ENCODE results near the gene DPM3.
A peak's percentile ranks its signal among the peaks of the same experiment; 100 is the strongest.
"Not testable (repeated sequence)": the region's sequence is repeated elsewhere in the genome, so short reads cannot be mapped to it uniquely, and the experiment has no call there.

Gene DPM3

DNA sequence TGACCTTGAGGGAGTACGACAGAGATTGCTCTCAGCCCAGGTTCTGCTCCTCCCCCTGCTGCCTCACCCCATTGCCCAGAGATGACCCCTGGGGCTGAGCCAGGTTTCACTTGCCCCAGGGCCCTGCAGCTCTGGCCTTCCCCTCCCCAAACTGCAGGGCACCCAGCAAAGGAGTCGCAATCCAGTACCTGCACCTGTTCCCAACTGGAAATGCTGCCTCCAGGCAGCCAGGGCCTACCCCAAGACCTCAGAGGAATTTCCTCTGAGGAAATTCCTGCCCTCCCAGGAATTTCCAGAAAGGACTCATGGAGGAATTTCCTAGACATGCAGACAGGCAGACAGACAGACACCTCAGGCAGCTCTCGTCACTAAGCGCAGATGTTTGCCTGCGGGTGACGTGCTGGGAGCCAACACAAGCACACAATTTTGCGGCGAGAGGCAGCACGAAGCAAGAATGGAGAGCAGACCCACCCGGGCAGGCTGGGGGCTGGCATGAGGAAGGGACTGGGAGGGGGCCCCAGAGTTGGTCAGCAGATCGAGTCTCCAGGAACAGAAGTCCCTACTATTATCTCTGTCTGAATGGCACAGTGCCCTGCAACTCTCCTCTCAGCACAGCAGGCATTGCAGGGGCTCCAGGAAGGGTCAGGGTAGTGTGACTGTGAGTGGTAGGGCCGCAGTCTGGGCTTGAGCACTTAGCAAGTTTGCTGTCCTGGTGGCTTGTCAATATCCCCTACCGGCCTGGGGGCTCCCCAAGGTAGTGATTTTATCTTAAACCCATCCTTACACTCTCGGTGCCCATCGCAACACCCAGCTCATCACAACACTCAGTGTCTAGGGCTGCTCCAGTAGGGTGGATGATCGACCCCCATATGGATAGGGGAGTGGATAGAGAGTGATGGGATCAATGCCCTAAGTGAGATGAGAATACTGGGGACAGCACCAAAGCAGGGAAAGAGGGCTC is 15.5 kb downstream of the DPM3 start:
- H3K27me3 Mint-ChIP-seq, result peaks cover 31% of the 10 kb centered on the region
- no peak overlapping the region for H3K27ac Mint-ChIP-seq (ENCODE audit: low read depth)
- no peaks in the 10 kb centered on the region for H3K9me3 Mint-ChIP-seq
- ATAC-seq (replicated peaks; ENCODE audit: extremely low read depth, poor library complexity, severe bottlenecking) (no peak), DNase-seq (ENCODE audit: low spot score in 2 of 2) (no peak)
- H3K36me3 Mint-ChIP-seq (ENCODE audit: insufficient read depth), result no peaks in the 10 kb centered on the region
- no peak overlapping the region for H3K4me3 Mint-ChIP-seq
- H3K4me1 Mint-ChIP-seq, result peaks cover 24% of the 10 kb centered on the region

GRCh38 chr1:155123801-155124200 is 16.5 kb downstream of the DPM3 start:
- no peaks in the 10 kb centered on the region for H3K9me3 Mint-ChIP-seq
- peaks cover 20% of the 10 kb centered on the region for H3K4me1 Mint-ChIP-seq
- H3K27me3 Mint-ChIP-seq, result peaks cover 22% of the 10 kb centered on the region
- no peak overlapping the region for H3K4me3 Mint-ChIP-seq
- no peaks in the 10 kb centered on the region for H3K36me3 Mint-ChIP-seq (ENCODE audit: insufficient read depth)
- DNase-seq (ENCODE audit: low spot score in 2 of 2) (no peak), ATAC-seq (replicated peaks; ENCODE audit: extremely low read depth, poor library complexity, severe bottlenecking) (no peak)
- H3K27ac Mint-ChIP-seq (ENCODE audit: low read depth), result no peak overlapping the region

- Mint-ChIP-seq H3K36me3 (ENCODE audit: insufficient read depth) (no peaks in the 10 kb centered on the region), H3K4me1 (peaks cover 9% of the 10 kb centered on the region), H3K27me3 (peaks cover 19% of the 10 kb centered on the region), H3K27ac (ENCODE audit: low read depth) (no peak overlapping the region), H3K9me3 (no peaks in the 10 kb centered on the region), H3K4me3 (no peak overlapping the region)
- no peak for ATAC-seq (replicated peaks; ENCODE audit: extremely low read depth, poor library complexity, severe bottlenecking)
- DNase-seq (ENCODE audit: low spot score in 2 of 2), result no peak
Measured at GRCh38 chr1:155122308-155122707, 18.0 kb downstream of the DPM3 start.

DNA sequence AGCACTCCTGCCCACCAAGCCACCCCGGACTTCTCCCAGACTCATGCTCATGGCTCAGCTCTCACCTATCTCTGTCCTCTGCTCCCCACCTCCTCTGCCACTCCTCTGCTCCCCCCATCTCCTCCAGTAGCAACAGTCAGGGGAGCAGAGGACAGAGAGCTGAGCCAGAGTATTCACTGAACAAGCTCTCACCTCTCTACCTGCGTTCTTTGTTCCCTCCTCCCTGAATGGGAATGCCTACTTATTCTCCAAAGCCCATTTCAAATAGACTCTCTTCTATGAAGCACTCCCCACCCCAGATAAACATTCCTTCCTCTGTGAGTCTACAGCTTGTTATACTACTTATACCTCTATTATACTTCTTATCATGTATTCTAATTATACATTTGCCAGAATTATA is 19.1 kb downstream of the DPM3 start:
- Mint-ChIP-seq H3K9me3 (no peaks in the 10 kb centered on the region), H3K36me3 (ENCODE audit: insufficient read depth) (no peaks in the 10 kb centered on the region), H3K4me1 (no peaks in the 10 kb centered on the region), H3K27ac (ENCODE audit: low read depth) (no peak overlapping the region), H3K4me3 (no peak overlapping the region), H3K27me3 (peaks cover 19% of the 10 kb centered on the region)
- DNase-seq (ENCODE audit: low spot score in 2 of 2) (no peak), ATAC-seq (replicated peaks; ENCODE audit: extremely low read depth, poor library complexity, severe bottlenecking) (no peak)

- ATAC-seq (replicated peaks; ENCODE audit: extremely low read depth, poor library complexity, severe bottlenecking), result no peak
- H3K27ac Mint-ChIP-seq (ENCODE audit: low read depth), result peak overlapping the region; percentile 17
- H3K36me3 Mint-ChIP-seq (ENCODE audit: insufficient read depth), result peaks cover under 1% of the 10 kb centered on the region
- H3K4me3 Mint-ChIP-seq, result no peak overlapping the region
- DNase-seq (ENCODE audit: low spot score in 2 of 2), result no peak
- H3K27me3 Mint-ChIP-seq, result peaks cover 23% of the 10 kb centered on the region
- no peaks in the 10 kb centered on the region for H3K4me1 Mint-ChIP-seq
- H3K9me3 Mint-ChIP-seq, result no peaks in the 10 kb centered on the region
Measured at GRCh38 chr1:155120253-155120652, 20.1 kb downstream of the DPM3 start.

DNA sequence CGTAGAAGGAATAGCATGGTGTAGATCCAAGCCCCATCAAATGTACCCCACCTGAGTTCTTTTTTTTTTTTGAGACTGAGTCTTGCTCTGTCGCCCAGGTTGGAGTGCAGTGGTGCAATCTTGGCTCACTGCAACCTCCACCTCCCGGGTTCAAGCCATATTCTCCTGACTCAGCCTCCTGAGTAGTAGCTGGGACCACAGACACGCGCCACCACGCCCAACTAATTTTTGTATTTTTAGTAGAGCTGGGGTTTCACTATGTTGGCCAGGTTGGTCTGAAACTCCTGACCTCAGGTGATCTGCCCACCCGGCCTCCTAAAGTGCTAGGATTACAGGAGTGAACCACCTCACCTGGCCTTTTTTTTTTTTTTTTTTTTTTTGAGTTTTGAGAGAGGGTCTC is 22.2 kb downstream of the DPM3 start:
- peaks cover 23% of the 10 kb centered on the region for H3K27me3 Mint-ChIP-seq
- H3K36me3 Mint-ChIP-seq (ENCODE audit: insufficient read depth); H3K9me3 Mint-ChIP-seq: not testable (repeated sequence)

DNA sequence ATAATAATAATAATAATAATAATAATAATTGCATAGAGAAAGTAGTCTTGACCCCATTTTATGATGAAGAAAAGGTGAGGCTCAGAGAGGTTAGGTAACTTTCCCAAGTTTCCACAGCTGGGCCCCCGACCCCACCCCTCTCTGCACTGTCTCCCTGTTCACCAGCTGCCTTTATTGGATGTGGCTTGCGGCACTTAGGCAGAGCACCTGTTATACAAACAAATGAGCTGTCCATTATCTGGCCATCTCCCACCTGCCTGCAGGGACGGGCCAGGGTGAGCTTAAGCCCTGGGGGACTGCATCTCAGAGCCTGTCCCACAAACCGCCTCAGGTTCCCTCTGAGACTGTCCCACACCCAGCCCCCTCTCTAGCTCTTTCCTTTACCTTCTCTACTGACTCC is 22.7 kb downstream of the DPM3 start:
- no peak overlapping the region for H3K27ac Mint-ChIP-seq (ENCODE audit: low read depth)
- peaks cover 23% of the 10 kb centered on the region for H3K27me3 Mint-ChIP-seq
- H3K4me1 Mint-ChIP-seq, result no peaks in the 10 kb centered on the region
- ATAC-seq (replicated peaks; ENCODE audit: extremely low read depth, poor library complexity, severe bottlenecking) (no peak), DNase-seq (ENCODE audit: low spot score in 2 of 2) (no peak)
- H3K36me3 Mint-ChIP-seq (ENCODE audit: insufficient read depth), result peaks cover 2% of the 10 kb centered on the region
- H3K9me3 Mint-ChIP-seq, result no peaks in the 10 kb centered on the region
- H3K4me3 Mint-ChIP-seq, result no peak overlapping the region

More for the DNA sequence above, 22.2 kb downstream of the DPM3 start:
- H3K4me1 Mint-ChIP-seq; H3K4me3 Mint-ChIP-seq; ATAC-seq (replicated peaks; ENCODE audit: extremely low read depth, poor library complexity, severe bottlenecking); DNase-seq (ENCODE audit: low spot score in 2 of 2); H3K27ac Mint-ChIP-seq (ENCODE audit: low read depth): not testable (repeated sequence)

GRCh38 chr1:155116113-155116764 is 24.1 kb downstream of the DPM3 start:
- peaks cover 2% of the 10 kb centered on the region for H3K36me3 Mint-ChIP-seq (ENCODE audit: insufficient read depth)

GRCh38 chr1:155113450-155113980 is 26.8 kb downstream of the DPM3 start:
- peaks cover 2% of the 10 kb centered on the region for H3K36me3 Mint-ChIP-seq (ENCODE audit: insufficient read depth)
- H3K4me1 Mint-ChIP-seq, result no peaks in the 10 kb centered on the region
- H3K4me3 Mint-ChIP-seq, result no peak overlapping the region
- H3K9me3 Mint-ChIP-seq, result no peaks in the 10 kb centered on the region
- H3K27ac Mint-ChIP-seq (ENCODE audit: low read depth), result no peak overlapping the region
- peaks cover 31% of the 10 kb centered on the region for H3K27me3 Mint-ChIP-seq
- ATAC-seq (replicated peaks; ENCODE audit: extremely low read depth, poor library complexity, severe bottlenecking) (no peak), DNase-seq (ENCODE audit: low spot score in 2 of 2) (no peak)

More at GRCh38 chr1:155116113-155116764, 24.1 kb downstream of the DPM3 start:
- Mint-ChIP-seq H3K9me3 (no peaks in the 10 kb centered on the region), H3K4me3 (no peak overlapping the region), H3K27me3 (peaks cover 31% of the 10 kb centered on the region), H3K27ac (ENCODE audit: low read depth) (no peak overlapping the region), H3K4me1 (no peaks in the 10 kb centered on the region)
- DNase-seq (ENCODE audit: low spot score in 2 of 2), result no peak
- ATAC-seq (replicated peaks; ENCODE audit: extremely low read depth, poor library complexity, severe bottlenecking), result no peak

GRCh38 chr1:155110826-155111225 is 29.5 kb downstream of the DPM3 start:
- no peak for ATAC-seq (replicated peaks; ENCODE audit: extremely low read depth, poor library complexity, severe bottlenecking)
- H3K9me3 Mint-ChIP-seq, result no peaks in the 10 kb centered on the region
- H3K4me1 Mint-ChIP-seq, result no peaks in the 10 kb centered on the region
- H3K4me3 Mint-ChIP-seq, result no peak overlapping the region
- peaks cover 2% of the 10 kb centered on the region for H3K36me3 Mint-ChIP-seq (ENCODE audit: insufficient read depth)
- H3K27ac Mint-ChIP-seq (ENCODE audit: low read depth), result no peak overlapping the region
- H3K27me3 Mint-ChIP-seq, result peaks cover 8% of the 10 kb centered on the region
- no peak for DNase-seq (ENCODE audit: low spot score in 2 of 2)

- no peak overlapping the region for H3K27ac Mint-ChIP-seq (ENCODE audit: low read depth)
- H3K4me1 Mint-ChIP-seq, result no peaks in the 10 kb centered on the region
- no peak for DNase-seq (ENCODE audit: low spot score in 2 of 2)
- H3K4me3 Mint-ChIP-seq, result no peak overlapping the region
- no peak for ATAC-seq (replicated peaks; ENCODE audit: extremely low read depth, poor library complexity, severe bottlenecking)
- peaks cover 9% of the 10 kb centered on the region for H3K27me3 Mint-ChIP-seq
- no peaks in the 10 kb centered on the region for H3K9me3 Mint-ChIP-seq
- H3K36me3 Mint-ChIP-seq (ENCODE audit: insufficient read depth), result peaks cover 2% of the 10 kb centered on the region
Measured at GRCh38 chr1:155110381-155110780, 29.9 kb downstream of the DPM3 start.

GRCh38 chr1:155108296-155108695 is 32.0 kb downstream of the DPM3 start:
- DNase-seq (ENCODE audit: low spot score in 2 of 2) (no peak), ATAC-seq (replicated peaks; ENCODE audit: extremely low read depth, poor library complexity, severe bottlenecking) (no peak)
- Mint-ChIP-seq H3K27me3 (peaks cover 18% of the 10 kb centered on the region), H3K4me3 (no peak overlapping the region), H3K27ac (ENCODE audit: low read depth) (no peak overlapping the region), H3K9me3 (no peaks in the 10 kb centered on the region), H3K4me1 (no peaks in the 10 kb centered on the region), H3K36me3 (ENCODE audit: insufficient read depth) (no peaks in the 10 kb centered on the region)

Data from central memory CD8-positive, alpha-beta T cell (primary cell).